ENCODE measurements around the gene CXCR1. TPM values are rescaled to one million over a fixed set of nuclear protein-coding genes. Genes with fewer than 3 reads are reported as not detected.
"Not testable (repeated sequence)": the region's sequence is repeated elsewhere in the genome, so short reads cannot be mapped to it uniquely, and the experiment has no call there.

Gene CXCR1
- total and polyA plus RNA-seq, 4 experiments from 2014 or later = not detected

DNA sequence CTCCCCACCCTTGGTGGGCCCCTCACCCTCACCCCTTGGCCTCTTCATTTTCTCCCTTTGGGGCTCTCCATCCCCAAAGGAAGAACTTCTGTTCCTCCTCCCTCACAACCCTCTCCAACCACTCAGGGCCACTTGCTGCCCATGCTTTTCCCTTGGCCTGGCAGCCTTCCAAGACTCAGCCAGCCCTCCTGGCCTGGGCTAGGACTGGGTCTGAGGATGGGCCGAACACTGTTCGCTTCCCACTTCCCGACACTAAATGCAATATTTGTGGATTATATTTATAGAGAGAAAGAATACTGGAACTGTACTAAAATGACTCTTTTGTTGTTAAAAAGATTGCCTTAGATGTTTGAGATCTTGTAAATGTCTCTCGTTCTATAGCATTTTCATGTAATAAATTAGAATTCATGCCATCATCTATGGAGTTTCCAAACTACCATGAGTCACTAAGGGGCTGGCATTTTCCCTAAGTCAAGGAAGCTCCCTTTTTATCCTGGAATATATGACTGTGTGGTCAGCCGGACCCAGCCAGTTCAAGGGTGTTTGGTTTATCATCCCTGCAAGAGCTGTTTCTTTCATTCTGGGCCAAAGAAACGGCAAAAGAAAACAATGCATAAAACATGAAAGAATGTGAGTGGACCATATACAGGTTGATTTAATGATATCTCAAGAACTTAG is 37.2 kb downstream of the CXCR1 start:
- Mint-ChIP-seq H3K27ac (no peak overlapping the region), H3K4me3 (no peak overlapping the region), H3K36me3 (no peaks in the 10 kb centered on the region), H3K27me3 (peaks cover 13 to 38% of the 10 kb centered on the region in 2 donors), H3K9me3 (peaks cover 0 to 1% (median 0%) of the 10 kb centered on the region in 8 donors), H3K4me1 (peaks cover 4 to 8% (median 5%) of the 10 kb centered on the region in 4 donors)
- Histone ChIP-seq H3K27ac (ENCODE audit: low read depth, low read length) (no peak overlapping the region), H3K9me3 (ENCODE audit: control insufficient read depth in 1 of 2, low read length in 2 of 2) (no peaks in the 10 kb centered on the region), H3K4me3 (ENCODE audit: low read length in 2 of 2) (no peak overlapping the region), H3K27me3 (ENCODE audit: insufficient read depth, low read length) (no peaks in the 10 kb centered on the region), H3K4me1 (ENCODE audit: insufficient read depth, low read length) (no peaks in the 10 kb centered on the region), H3K36me3 (ENCODE audit: insufficient read depth, low read length) (no peaks in the 10 kb centered on the region)
- DNase-seq = no peak
- ChIA-PET CTCF (ENCODE audit: partially characterized antibody) (no interaction called here), POLR2A (ENCODE audit: partially characterized antibody) (no interaction called here)
- intact Hi-C loops (cut with micrococcal nuclease) = no loop called here

DNA sequence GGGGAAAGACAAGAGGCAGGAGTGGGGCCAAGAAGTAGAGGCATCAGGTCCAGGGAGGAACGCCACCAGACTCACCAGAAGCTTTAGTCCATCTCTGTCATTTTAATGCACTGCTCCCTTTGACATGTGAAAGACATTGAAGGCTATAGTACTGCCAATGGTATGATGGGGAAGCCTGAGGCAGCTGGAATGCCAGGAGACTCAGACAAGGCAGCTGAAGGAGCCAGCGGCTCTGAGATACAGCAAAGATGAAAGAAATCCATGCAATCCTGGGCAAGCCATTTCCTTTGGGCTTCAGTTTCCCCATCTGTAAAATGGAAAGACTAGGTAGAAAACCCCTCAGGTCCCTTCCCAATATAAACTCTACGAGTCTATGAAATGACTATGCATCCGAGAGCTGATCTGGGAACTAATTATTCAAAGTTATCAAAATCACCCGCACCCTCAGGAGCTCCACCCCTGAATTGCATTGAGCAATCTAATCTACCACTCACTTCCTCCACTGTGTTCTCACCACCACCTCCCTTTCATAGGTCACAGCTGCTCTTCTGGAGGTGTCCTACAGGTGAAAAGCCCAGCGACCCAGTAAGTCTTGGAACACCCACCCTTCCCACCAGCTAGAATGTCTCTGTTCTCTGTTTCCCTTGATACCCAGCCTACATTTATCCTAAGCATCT is 37.8 kb downstream of the CXCR1 start:
- Histone ChIP-seq H3K27ac (ENCODE audit: low read depth, low read length) (no peak overlapping the region), H3K4me3 (ENCODE audit: low read length in 2 of 2) (no peak overlapping the region), H3K36me3 (ENCODE audit: insufficient read depth, low read length) (no peaks in the 10 kb centered on the region), H3K4me1 (ENCODE audit: insufficient read depth, low read length) (no peaks in the 10 kb centered on the region), H3K27me3 (ENCODE audit: insufficient read depth, low read length) (no peaks in the 10 kb centered on the region), H3K9me3 (ENCODE audit: control insufficient read depth in 1 of 2, low read length in 2 of 2) (no peaks in the 10 kb centered on the region)
- H3K27ac Mint-ChIP-seq = no peak overlapping the region
- H3K9me3 Mint-ChIP-seq = peaks cover 0 to 1% (median 0%) of the 10 kb centered on the region in 8 donors
- peaks cover 4 to 8% (median 5%) of the 10 kb centered on the region in 4 donors for H3K4me1 Mint-ChIP-seq
- ChIA-PET POLR2A (ENCODE audit: partially characterized antibody) (no interaction called here), CTCF (ENCODE audit: partially characterized antibody) (no interaction called here)
- no peaks in the 10 kb centered on the region for H3K36me3 Mint-ChIP-seq
- peaks cover 13 to 33% of the 10 kb centered on the region in 2 donors for H3K27me3 Mint-ChIP-seq
- no peak for DNase-seq
- no peak overlapping the region for H3K4me3 Mint-ChIP-seq
- intact Hi-C loops (cut with micrococcal nuclease) = no loop called here

DNA sequence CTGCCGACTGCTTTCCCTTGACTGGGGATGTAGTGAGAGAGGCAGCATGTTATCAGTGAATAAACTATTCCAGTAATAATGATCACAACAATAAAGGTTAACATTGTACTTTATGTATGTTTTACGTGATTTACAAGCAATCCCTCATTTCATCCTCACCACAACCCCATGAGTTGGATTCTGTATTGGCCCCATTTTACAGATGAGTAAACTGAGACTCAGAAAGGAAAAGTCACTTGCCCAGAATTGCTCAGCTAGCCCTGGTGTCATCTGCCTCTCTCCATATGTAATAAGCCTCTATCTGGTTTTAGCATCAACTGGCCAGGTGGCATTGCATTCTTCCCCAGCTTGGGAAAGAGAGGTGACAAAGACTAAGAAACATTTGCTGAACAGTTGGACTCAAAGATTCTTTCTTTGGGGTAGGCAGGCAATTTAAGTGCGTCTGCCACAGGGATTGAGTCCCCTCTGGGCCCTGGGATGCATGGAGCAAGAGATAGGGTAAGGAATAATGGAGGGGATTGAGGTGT is 38.8 kb downstream of the CXCR1 start:
- Histone ChIP-seq H3K9me3 (ENCODE audit: control insufficient read depth in 1 of 2, low read length in 2 of 2) (no peaks in the 10 kb centered on the region), H3K4me3 (ENCODE audit: low read length in 2 of 2) (no peak overlapping the region), H3K4me1 (ENCODE audit: insufficient read depth, low read length) (no peaks in the 10 kb centered on the region), H3K27ac (ENCODE audit: low read depth, low read length) (no peak overlapping the region), H3K27me3 (ENCODE audit: insufficient read depth, low read length) (no peaks in the 10 kb centered on the region), H3K36me3 (ENCODE audit: insufficient read depth, low read length) (no peaks in the 10 kb centered on the region)
- ChIA-PET POLR2A (ENCODE audit: partially characterized antibody) (no interaction called here), CTCF (ENCODE audit: partially characterized antibody) (no interaction called here)
- H3K4me1 Mint-ChIP-seq = peaks cover 4 to 8% (median 5%) of the 10 kb centered on the region in 4 donors
- no peak for DNase-seq
- no peak overlapping the region for H3K27ac Mint-ChIP-seq
- peaks cover 0 to under 1% of the 10 kb centered on the region in 2 donors for H3K36me3 Mint-ChIP-seq
- peaks cover 13 to 33% of the 10 kb centered on the region in 2 donors for H3K27me3 Mint-ChIP-seq
- intact Hi-C loops (cut with micrococcal nuclease) = no loop called here
- peaks cover 0 to 8% (median 1%) of the 10 kb centered on the region in 8 donors for H3K9me3 Mint-ChIP-seq
- no peak overlapping the region for H3K4me3 Mint-ChIP-seq

DNA sequence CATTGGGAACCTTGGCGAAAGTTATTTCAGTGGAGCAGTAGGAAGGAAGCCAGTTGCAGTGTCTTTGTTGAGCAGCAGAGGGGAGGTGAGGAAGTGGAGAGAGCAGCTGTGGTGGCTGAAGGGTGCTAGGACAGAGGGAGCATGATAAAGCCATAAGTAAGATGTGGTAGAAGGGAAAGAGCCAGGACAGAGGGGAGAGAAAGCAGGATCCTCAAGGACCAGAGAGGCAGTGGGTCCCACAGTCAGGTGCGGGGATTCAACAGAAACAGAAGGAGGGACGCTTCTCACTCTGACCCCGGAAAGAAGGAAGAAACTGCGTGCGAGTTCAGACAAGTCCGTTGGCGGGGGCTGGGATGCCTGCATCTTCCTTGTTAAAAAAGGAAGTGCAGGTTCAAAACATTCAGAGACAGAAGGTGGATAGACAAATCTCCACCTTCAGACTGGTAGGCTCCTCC is 41.1 kb downstream of the CXCR1 start, which contains the start of gene CXCR2:
Gene CXCR2, plus strand, starts transcription at position 403 of the 455 bp plus-strand sequence. CDS start 8,774 bp downstream, outside the sequence.
- ChIA-PET CTCF (ENCODE audit: partially characterized antibody) (no interaction called here), POLR2A (ENCODE audit: partially characterized antibody) (no interaction called here)
- Histone ChIP-seq H3K27ac (ENCODE audit: low read depth, low read length) (no peak within 1 kb of the TSS), H3K36me3 (ENCODE audit: insufficient read depth, low read length) (no peaks in the 10 kb centered on the region), H3K9me3 (ENCODE audit: control insufficient read depth in 1 of 2, low read length in 2 of 2) (peaks cover 0 to 3% of the 10 kb centered on the region in 2 donors), H3K4me1 (ENCODE audit: insufficient read depth, low read length) (no peaks in the 10 kb centered on the region), H3K27me3 (ENCODE audit: insufficient read depth, low read length) (no peaks in the 10 kb centered on the region), H3K4me3 (ENCODE audit: low read length in 2 of 2) (no peak within 1 kb of the TSS)
- peaks cover 4 to 8% (median 5%) of the 10 kb centered on the region in 4 donors for H3K4me1 Mint-ChIP-seq
- DNase-seq = no peak
- H3K4me3 Mint-ChIP-seq = peak within 1 kb of the TSS in 3 of 8 donors; percentile 27 to 70 (median 54)
- intact Hi-C loops (cut with micrococcal nuclease) = no loop called here
- peak within 1 kb of the TSS in 2 of 7 donors; percentile 6 to 58 for H3K27ac Mint-ChIP-seq
- H3K9me3 Mint-ChIP-seq = peaks cover 2 to 31% (median 19%) of the 10 kb centered on the region in 8 donors
- H3K27me3 Mint-ChIP-seq = peaks cover 13 to 26% of the 10 kb centered on the region in 2 donors
- H3K36me3 Mint-ChIP-seq = peaks cover 0 to 6% of the 10 kb centered on the region in 2 donors

DNA sequence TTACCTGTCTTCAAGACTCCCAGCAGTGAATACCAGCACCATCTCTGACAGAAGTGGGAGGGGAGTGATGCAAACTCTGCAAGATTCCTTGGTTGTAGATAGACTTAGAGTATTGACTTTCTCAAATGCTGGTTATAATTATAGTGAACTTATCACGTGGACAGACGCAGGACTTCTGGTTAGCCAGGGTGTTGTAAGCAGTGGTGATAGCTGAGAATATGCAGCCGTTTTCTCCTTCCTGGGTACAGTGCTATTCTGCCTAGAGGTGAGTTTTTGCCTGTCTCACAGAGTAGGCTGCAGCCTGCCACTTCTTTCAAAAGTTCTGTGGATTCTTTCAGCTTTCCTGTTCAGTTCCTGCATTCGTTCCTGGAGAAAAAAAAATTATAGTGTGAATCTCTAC is 41.7 kb downstream of the CXCR1 start:
- ChIA-PET CTCF (ENCODE audit: partially characterized antibody) (no interaction called here), POLR2A (ENCODE audit: partially characterized antibody) (no interaction called here)
- no peak overlapping the region for H3K27ac ChIP-seq (ENCODE audit: low read depth, low read length)
- Mint-ChIP-seq H3K4me3 (peak overlapping the region in 1 of 8 donors; percentile 27), H3K9me3 (peaks cover 2 to 34% (median 21%) of the 10 kb centered on the region in 8 donors), H3K27ac (no peak overlapping the region), H3K27me3 (peaks cover 17 to 25% of the 10 kb centered on the region in 2 donors), H3K4me1 (peaks cover 4 to 8% (median 5%) of the 10 kb centered on the region in 4 donors), H3K36me3 (peaks cover 0 to 6% of the 10 kb centered on the region in 2 donors)
- H3K27me3 ChIP-seq (ENCODE audit: insufficient read depth, low read length) = no peaks in the 10 kb centered on the region
- intact Hi-C loops (cut with micrococcal nuclease) = no loop called here
- no peak overlapping the region for H3K4me3 ChIP-seq (ENCODE audit: low read length in 2 of 2)
- no peaks in the 10 kb centered on the region for H3K4me1 ChIP-seq (ENCODE audit: insufficient read depth, low read length)
- peaks cover 0 to 3% of the 10 kb centered on the region in 2 donors for H3K9me3 ChIP-seq (ENCODE audit: control insufficient read depth in 1 of 2, low read length in 2 of 2)
- no peak for DNase-seq
- no peaks in the 10 kb centered on the region for H3K36me3 ChIP-seq (ENCODE audit: insufficient read depth, low read length)

DNA sequence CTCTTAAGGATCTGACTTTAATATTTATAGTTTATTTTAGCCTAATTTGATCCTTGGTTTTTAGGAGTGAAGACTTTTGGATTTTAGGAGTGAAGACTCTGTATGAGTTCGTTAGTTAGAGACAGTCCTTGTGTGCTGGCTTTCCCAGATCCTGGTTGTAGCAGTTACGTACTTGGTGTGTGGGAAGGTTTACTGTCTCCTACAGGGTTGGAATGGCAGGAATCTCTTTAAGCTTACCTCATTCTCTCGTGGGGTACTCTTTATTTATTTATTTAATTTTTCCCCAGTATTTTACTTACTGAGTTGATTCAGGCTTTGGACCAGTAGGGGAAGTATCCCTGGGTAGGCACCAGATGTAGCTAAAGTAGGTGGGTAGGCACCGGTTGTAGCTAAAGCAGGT is 42.8 kb downstream of the CXCR1 start:
- Mint-ChIP-seq H3K9me3 (peaks cover 2 to 35% (median 23%) of the 10 kb centered on the region in 8 donors), H3K4me1 (peaks cover 4 to 8% (median 5%) of the 10 kb centered on the region in 4 donors), H3K4me3 (no peak overlapping the region), H3K27me3 (peaks cover 14 to 21% of the 10 kb centered on the region in 2 donors), H3K27ac (no peak overlapping the region), H3K36me3 (peaks cover 0 to 7% of the 10 kb centered on the region in 2 donors)
- CTCF ChIA-PET (ENCODE audit: partially characterized antibody) = interaction anchor here (1.2 kb wide), 1 partner anchor 43 kb away, joined by 3 read pairs; no protein-coding TSS in a partner anchor
- Histone ChIP-seq H3K27me3 (ENCODE audit: insufficient read depth, low read length) (no peaks in the 10 kb centered on the region), H3K4me1 (ENCODE audit: insufficient read depth, low read length) (no peaks in the 10 kb centered on the region), H3K27ac (ENCODE audit: low read depth, low read length) (no peak overlapping the region), H3K9me3 (ENCODE audit: control insufficient read depth in 1 of 2, low read length in 2 of 2) (peaks cover 0 to 3% of the 10 kb centered on the region in 2 donors), H3K36me3 (ENCODE audit: insufficient read depth, low read length) (no peaks in the 10 kb centered on the region), H3K4me3 (ENCODE audit: low read length in 2 of 2) (no peak overlapping the region)
- no peak for DNase-seq
- intact Hi-C loops (cut with micrococcal nuclease) = no loop called here
- POLR2A ChIA-PET (ENCODE audit: partially characterized antibody) = no interaction called here

DNA sequence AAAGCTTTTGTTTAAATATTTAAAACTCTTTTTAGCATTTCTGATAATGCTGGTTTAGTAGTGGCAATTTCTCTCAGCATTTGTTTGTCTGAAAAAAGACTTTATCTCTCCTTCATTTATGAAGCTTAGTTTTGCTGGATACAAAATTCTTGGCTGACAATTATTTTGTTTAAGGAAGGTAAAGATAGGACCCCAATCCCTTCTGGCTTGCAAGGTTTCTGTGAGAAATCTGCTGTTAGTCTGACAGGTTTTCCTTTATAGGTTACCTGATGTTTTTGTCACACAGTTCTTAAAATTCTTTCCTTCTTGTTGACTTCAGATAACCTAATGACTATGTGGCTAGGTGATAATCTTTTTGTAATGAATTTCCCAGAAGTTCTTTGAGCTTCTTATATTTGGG is 44.5 kb downstream of the CXCR1 start:
- H3K27me3 Mint-ChIP-seq = peaks cover 14% of the 10 kb centered on the region in 2 donors
- H3K9me3 ChIP-seq (ENCODE audit: control insufficient read depth in 1 of 2, low read length in 2 of 2); H3K27ac Mint-ChIP-seq; DNase-seq; H3K36me3 ChIP-seq (ENCODE audit: insufficient read depth, low read length); H3K4me1 ChIP-seq (ENCODE audit: insufficient read depth, low read length); H3K27ac ChIP-seq (ENCODE audit: low read depth, low read length); intact Hi-C loops (cut with micrococcal nuclease); H3K27me3 ChIP-seq (ENCODE audit: insufficient read depth, low read length); H3K4me3 ChIP-seq (ENCODE audit: low read length in 2 of 2); H3K4me1 Mint-ChIP-seq; CTCF ChIA-PET (ENCODE audit: partially characterized antibody); H3K4me3 Mint-ChIP-seq: not testable (repeated sequence)
- peaks cover 2 to 48% (median 31%) of the 10 kb centered on the region in 8 donors for H3K9me3 Mint-ChIP-seq
- H3K36me3 Mint-ChIP-seq = peaks cover 0 to 12% of the 10 kb centered on the region in 2 donors
- POLR2A ChIA-PET (ENCODE audit: partially characterized antibody) = interaction anchor here (0.6 kb wide), 1 partner anchor 1692 kb away, joined by 3 read pairs; no protein-coding TSS in a partner anchor
